ENCODE data around the gene FBLN1. TPM values are rescaled to one million over a fixed set of nuclear protein-coding genes. Genes with fewer than 3 reads are reported as not detected.

Gene FBLN1
- total and polyA plus RNA-seq, 2 of the 8 experiments (the other 6 are each of a cell fraction or from before 2014, with no cell fraction given) = 159 to 168 TPM

GRCh38 chr22:45459235-45459634 is 43.4 kb upstream of the FBLN1 start:
- Histone ChIP-seq H3K27me3 (replicated peaks in 1 of 4; ENCODE audit: control insufficient read depth in 3 of 4, extremely low read depth in 1 of 4, insufficient read depth in 3 of 4, low read length in 3 of 4) (no peaks in the 10 kb centered on the region; a peak in 1 of 7 replicates), H4K20me1 (replicated peaks in 1 of 2; ENCODE audit: control insufficient read depth in 1 of 2, insufficient read depth in 2 of 2, low read length in 2 of 2) (peaks cover 0 to 1% of the 10 kb centered on the region in 2 experiments), H3K23ac (ENCODE audit: insufficient read length) (no peak overlapping the region), H3K4me3 (ENCODE audit: extremely low read depth in 1 of 4, insufficient read depth in 2 of 4, low read depth in 3 of 4, low read length in 4 of 4) (no peak overlapping the region), H2BK12ac (ENCODE audit: low read depth, low read length) (no peak overlapping the region), H3K4me1 (replicated peaks in 1 of 4; ENCODE audit: control insufficient read depth in 3 of 4, insufficient read depth in 4 of 4, low read length in 3 of 4) (peaks cover 0 to 4% (median under 1%) of the 10 kb centered on the region in 4 experiments; a peak in 2 of 7 replicates), H3K9me3 (ENCODE audit: insufficient read depth in 2 of 2, low read depth in 1 of 2, low read length in 1 of 2) (peaks cover 5% of the 10 kb centered on the region in 2 experiments; a peak in 2 of 4 replicates), H3K56ac (replicated peaks; ENCODE audit: insufficient read length, low read depth, low read length) (no peak overlapping the region), H2AK5ac (ENCODE audit: low read depth, low read length) (no peak overlapping the region), H2BK5ac (ENCODE audit: low read depth, low read length) (no peak overlapping the region), H4K91ac (replicated peaks; ENCODE audit: insufficient read length, low read length) (no peak overlapping the region), H2BK15ac (ENCODE audit: low read length) (no peak overlapping the region), H3K79me2 (ENCODE audit: control insufficient read depth in 1 of 2, insufficient read depth in 2 of 2, low read length in 2 of 2) (no peaks in the 10 kb centered on the region), H3K4ac (replicated peaks; ENCODE audit: insufficient read length, low read depth, low read length) (no peak overlapping the region), H3K18ac (ENCODE audit: extremely low read depth, low read length) (no peak overlapping the region), H4K8ac (ENCODE audit: extremely low read depth, insufficient read depth, low read length) (no peak overlapping the region), H3K9ac (replicated peaks in 1 of 4; ENCODE audit: extremely low read depth in 1 of 4, low read depth in 3 of 4, low read length in 3 of 4) (no peak overlapping the region), H2AFZ (ENCODE audit: low read length) (no peak overlapping the region), H3K36me3 (ENCODE audit: control insufficient read depth in 2 of 4, insufficient read depth in 4 of 4, low read length in 3 of 4) (no peaks in the 10 kb centered on the region), H2BK120ac (replicated peaks; ENCODE audit: low read depth, low read length) (no peak overlapping the region), H3K79me1 (ENCODE audit: low read depth, low read length) (no peaks in the 10 kb centered on the region), H3K4me2 (ENCODE audit: insufficient read depth in 1 of 2, low read depth in 2 of 2, low read length in 2 of 2) (no peak overlapping the region), H3K14ac (ENCODE audit: insufficient read length) (no peak overlapping the region), H3K23me2 (ENCODE audit: low read depth, low read length) (no peaks in the 10 kb centered on the region), H3K27ac (ENCODE audit: low read depth, low read length) (no peak overlapping the region), H4K5ac (ENCODE audit: insufficient read length, low read depth, low read length) (no peak overlapping the region), H2BK20ac (ENCODE audit: low read length) (0 out of 2 replicates have a peak overlapping the region, but pooled peaks have one; percentile 61)
- CTCF ChIA-PET (ENCODE audit: partially characterized antibody) = interaction anchor here (0.8 kb wide), 1 partner anchor 164 kb away, joined by 4 read pairs; no protein-coding TSS in a partner anchor
- POLR2A ChIA-PET (ENCODE audit: partially characterized antibody) = no interaction called here
- FAIRE-seq = no peak
- no peak for DNase-seq (ENCODE audit: low read depth in 1 of 2, low spot score in 2 of 2)
- 96% methylated on average over 6 of the region's 8 CpGs; no CpG with 5 or more reads in 1 of the 2 experiments for WGBS, 2 experiments (ENCODE audit: extremely low coverage in 1 of 2, insufficient coverage in 1 of 2, insufficient read length in 1 of 2, insufficient replicate concordance in 2 of 2, low coverage in 1 of 2, low lambda C conversion rate in 2 of 2, missing lambda C conversion rate in 1 of 2)
- TF ChIP-seq CTCF (IDR thresholded peaks at IDR 0.05; ENCODE audit: control extremely low read depth in 1 of 3, insufficient read depth in 1 of 3, low read depth in 1 of 3, low read length in 3 of 3) (no peak), SP2 (IDR thresholded peaks at IDR 0.05; ENCODE audit: low read length) (no peak), SP4 (IDR thresholded peaks at IDR 0.05; ENCODE audit: low read length) (no peak)

Measured in H1 (cell line).